ENCODE measurements around the gene ZNF451. TPM values are rescaled to one million over a fixed set of nuclear protein-coding genes. Genes with fewer than 3 reads are reported as not detected.
"Not testable (repeated sequence)": the region's sequence is repeated elsewhere in the genome, so short reads cannot be mapped to it uniquely, and the experiment has no call there.

ZNF451 gene
- total RNA-seq (2014; rRNA removed): 41.4 and 42.9 TPM in 2 replicates
- 7.0 TPM for polyA plus RNA-seq (2012)

GRCh38 chr6:57089687-57090457 lies at the start of gene ZNF451:
ZNF451 (plus strand) TSS chr6:57090188; CDS start chr6:57090254, 66 bp downstream.
- DNase-seq (ENCODE audit: low read depth): peak; percentile 98

DNA sequence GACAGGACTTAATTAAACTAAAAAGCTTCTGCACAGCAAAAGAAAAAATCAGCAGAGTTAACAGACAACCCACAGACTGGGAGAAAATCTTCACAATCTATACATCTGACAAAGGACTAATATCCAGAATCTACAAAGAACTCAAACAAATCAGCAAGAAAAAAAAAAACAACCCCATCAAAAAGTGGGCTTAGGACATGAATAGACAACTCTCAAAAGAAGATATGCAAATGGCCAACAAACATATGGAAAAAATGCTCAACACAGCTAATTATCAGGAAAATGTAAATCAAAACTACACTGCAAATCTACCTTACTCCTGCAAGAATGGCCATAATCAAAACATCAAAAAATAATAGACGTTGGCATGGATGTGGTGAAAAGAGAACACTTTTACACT lies 45.9 kb upstream of the ZNF451 start:
- DNase-seq (ENCODE audit: low read depth): not testable (repeated sequence)

DNA sequence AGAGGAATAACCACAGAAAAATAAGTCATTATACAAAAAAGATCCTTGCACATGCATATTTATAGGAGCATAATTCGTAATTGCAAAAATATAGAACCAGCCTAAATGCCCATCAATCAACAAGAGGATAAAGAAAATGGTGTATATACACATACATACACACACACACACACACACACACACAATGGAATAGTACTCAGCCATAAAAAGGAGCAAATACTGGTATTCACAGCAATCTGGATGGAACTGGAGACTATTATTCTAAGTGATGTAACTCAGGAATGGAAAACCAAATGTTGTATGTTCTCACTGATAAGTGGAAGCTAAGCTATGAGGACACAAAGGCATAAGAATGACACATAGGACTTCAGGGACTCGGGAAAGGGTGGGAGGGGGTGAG lies 45.4 kb upstream of the ZNF451 start:
- no peak for DNase-seq (ENCODE audit: low read depth)

- DNase-seq (ENCODE audit: low read depth): peak; percentile 91
Measured at GRCh38 chr6:57046332-57047256, 43.4 kb upstream of the ZNF451 start, which contains the start of gene KIAA1586. KIAA1586 (plus strand) TSS chr6:57046693; CDS start chr6:57046756, 63 bp downstream.

GRCh38 chr6:57047257-57047585 lies 42.8 kb upstream of the ZNF451 start:
- not testable (repeated sequence) for DNase-seq (ENCODE audit: low read depth)

GRCh38 chr6:57047859-57048258 lies 42.1 kb upstream of the ZNF451 start:
- not testable (repeated sequence) for DNase-seq (ENCODE audit: low read depth)

- peak; percentile 19 for DNase-seq (ENCODE audit: low read depth)
Measured at GRCh38 chr6:57048577-57048976, 41.4 kb upstream of the ZNF451 start.

DNA sequence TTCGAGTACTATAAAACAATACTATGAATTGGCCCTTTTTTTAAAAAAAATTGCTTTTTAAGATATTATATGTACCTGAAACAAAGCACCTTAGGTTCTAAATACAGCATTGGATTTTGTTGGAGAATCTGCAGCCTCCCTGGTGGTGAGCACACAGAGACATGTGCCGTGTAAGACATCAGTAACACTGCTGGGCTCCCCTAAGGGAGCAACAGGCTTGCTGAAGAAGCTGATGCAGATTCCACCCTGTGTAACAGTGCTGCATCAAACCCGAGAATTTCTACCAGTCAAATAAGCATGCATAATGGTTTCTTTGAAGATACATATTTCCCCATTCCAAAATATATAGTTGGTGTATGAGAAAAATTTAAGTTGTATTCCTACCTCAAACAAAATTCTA lies 26.1 kb upstream of the ZNF451 start:
- DNase-seq (ENCODE audit: low read depth): no peak

DNA sequence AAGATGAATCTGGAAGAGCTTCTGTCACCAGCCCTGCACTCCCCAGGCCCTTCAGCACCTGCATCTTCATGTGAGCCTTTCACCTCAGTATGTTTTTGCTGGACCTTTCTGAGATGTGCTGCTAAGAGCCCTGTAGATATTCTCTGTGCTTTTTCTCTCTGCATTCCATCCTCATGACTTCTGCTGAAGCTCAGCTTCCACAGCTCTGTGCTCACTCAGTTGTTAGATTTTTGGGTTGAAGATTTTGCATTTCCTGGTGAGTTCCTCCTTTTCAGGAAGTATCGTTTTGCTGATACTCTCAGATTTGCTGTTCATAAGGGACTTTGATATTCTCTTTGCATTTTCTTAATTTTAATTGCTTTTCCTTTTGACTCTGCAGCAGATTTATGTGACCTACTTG lies 25.2 kb upstream of the ZNF451 start:
- DNase-seq (ENCODE audit: low read depth): no peak

GRCh38 chr6:57068061-57068460 lies 21.9 kb upstream of the ZNF451 start:
- DNase-seq (ENCODE audit: low read depth): no peak

DNA sequence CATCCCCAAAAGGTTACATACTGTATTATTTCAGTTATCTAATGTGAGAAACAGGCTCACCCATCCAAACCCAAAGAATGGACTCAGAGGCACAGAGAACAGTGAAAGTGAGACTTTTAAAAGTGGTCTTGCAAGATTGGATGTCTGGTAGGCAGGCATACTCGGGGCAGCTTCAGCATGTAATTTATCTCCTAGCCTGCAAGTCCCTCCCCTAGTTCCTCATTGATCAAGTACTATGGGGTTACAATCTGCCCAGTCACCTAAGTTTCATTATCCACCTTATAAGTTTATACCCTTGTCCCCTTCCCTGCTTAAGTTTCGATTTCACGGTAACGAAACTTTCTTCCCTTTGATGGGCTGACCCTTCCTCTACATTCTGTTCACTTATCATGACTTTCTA lies 20.8 kb upstream of the ZNF451 start:
- no peak for DNase-seq (ENCODE audit: low read depth)

- no peak for DNase-seq (ENCODE audit: low read depth)
Measured at GRCh38 chr6:57069920-57070331, 20.1 kb upstream of the ZNF451 start.

- peak; percentile 17 for DNase-seq (ENCODE audit: low read depth)
Measured at GRCh38 chr6:57072108-57072507, 17.9 kb upstream of the ZNF451 start.

- no peak for DNase-seq (ENCODE audit: low read depth)
Measured at GRCh38 chr6:57074383-57074782, 15.6 kb upstream of the ZNF451 start.

GRCh38 chr6:57075092-57075491 lies 14.9 kb upstream of the ZNF451 start:
- no peak for DNase-seq (ENCODE audit: low read depth)

DNA sequence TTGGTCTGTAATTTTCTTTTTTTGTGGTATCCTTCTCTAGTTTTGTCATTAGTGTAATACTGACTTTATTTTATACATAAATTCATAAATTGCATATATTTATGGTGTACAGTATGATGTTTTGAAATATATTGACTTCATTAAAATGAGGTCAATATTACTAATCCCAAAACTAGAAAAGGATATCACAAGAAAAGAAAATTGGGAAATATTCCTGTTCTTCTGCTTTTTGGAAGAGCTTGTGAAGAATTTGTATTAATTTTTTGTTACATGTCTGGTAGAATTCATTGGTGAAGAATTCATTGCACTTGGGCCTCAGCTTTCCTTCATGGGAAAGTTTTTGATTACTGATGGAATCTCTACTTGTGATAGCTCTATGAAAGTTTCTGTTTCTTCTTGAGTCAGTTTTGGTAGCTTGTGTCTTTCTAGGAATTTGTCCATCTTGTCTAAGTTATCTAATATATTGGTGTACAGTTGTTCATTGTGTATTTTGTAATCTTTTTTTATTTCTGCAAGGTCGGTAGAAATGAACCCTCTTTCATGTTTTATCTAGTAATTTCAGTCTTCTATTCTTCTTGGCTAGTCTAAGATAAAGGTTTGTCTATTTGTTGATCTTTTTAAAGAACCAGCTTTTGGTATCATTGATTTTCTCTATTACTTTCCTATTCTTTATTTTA lies 11.3 kb upstream of the ZNF451 start:
- no peak for DNase-seq (ENCODE audit: low read depth)

GRCh38 chr6:57085471-57085870 lies 4.5 kb upstream of the ZNF451 start:
- DNase-seq (ENCODE audit: low read depth): no peak

DNA sequence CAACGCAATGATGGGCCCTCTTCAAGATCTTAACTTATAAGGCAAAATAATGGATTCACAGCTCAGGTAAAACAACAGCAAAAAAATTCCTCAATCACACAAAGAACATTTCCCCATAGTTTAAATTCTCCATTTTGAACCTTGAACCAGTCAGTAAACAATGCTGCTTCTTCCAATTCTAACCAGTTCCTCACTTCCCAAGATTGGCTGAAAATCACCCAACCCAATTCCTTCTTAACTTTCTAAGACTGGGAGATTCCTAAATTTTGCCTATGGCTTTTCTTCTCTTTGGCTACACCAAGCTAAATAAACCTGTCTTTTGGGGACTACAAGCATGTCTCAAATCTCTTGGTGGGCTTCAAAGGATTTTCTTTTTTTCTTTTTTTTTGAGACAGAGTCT lies 3.1 kb upstream of the ZNF451 start:
- DNase-seq (ENCODE audit: low read depth): no peak

GRCh38 chr6:57087916-57088315 lies 2.1 kb upstream of the ZNF451 start:
- no peak for DNase-seq (ENCODE audit: low read depth)

GRCh38 chr6:57089265-57089664 lies 723 bp upstream of the ZNF451 start:
- no peak for DNase-seq (ENCODE audit: low read depth)

DNA sequence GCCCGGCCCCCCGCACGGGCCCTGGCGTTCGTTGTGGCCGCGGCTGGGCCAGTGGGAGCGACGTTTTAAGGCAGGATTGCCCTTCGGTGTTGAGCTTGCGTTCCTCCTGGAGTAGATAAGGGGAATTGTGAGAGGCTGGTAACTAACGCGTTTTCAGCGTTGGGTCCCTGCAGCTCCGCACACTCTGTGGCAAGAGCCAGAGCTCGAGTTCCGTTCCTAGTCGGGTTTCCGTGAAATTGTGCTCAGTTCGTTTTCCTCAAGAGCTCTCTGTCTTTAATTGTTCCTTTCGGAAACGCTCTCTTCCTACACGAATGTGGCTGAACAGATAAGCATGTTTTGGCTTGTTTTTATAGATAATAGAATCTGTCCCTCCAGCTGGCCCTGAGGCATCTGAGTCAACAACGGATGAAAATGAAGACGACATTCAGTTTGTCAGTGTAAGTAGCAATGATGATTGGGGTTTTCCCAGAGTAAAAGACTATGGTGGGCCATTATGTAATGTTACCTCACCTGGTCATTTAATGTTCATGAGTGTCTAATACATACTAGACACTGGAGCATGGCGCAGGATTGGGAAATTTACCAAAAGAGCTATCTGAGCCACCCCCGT lies 575 bp downstream of the ZNF451 start:
- not testable (repeated sequence) for DNase-seq (ENCODE audit: low read depth)
